ENCODE data around the gene POMT1.
"Not testable (repeated sequence)": the region's sequence is repeated elsewhere in the genome, so short reads cannot be mapped to it uniquely, and the experiment has no call there.

POMT1 gene

GRCh38 chr9:131465401-131465800 is 37.3 kb upstream of the POMT1 start:
- TF ChIP-seq CTCF (IDR thresholded peaks at IDR 0.05; ENCODE audit: control insufficient read depth, insufficient read depth, low read depth, low read length, missing control alignments), result no peak
- DNase-seq (ENCODE audit: low read depth), result no peak
- H3K4me3 ChIP-seq (ENCODE audit: control insufficient read depth, low read depth, low read length), result no peak overlapping the region

- DNase-seq (ENCODE audit: low read depth), result no peak
- TF ChIP-seq CTCF (IDR thresholded peaks at IDR 0.05; ENCODE audit: control insufficient read depth, insufficient read depth, low read depth, low read length, missing control alignments), result no peak
- no peak overlapping the region for H3K4me3 ChIP-seq (ENCODE audit: control insufficient read depth, low read depth, low read length)
Observed at GRCh38 chr9:131467214-131467935, 35.3 kb upstream of the POMT1 start.

- H3K4me3 ChIP-seq (ENCODE audit: control insufficient read depth, low read depth, low read length), result no peak overlapping the region
- DNase-seq (ENCODE audit: low read depth), result no peak
- no peak for TF ChIP-seq CTCF (IDR thresholded peaks at IDR 0.05; ENCODE audit: control insufficient read depth, insufficient read depth, low read depth, low read length, missing control alignments)
Observed at GRCh38 chr9:131468031-131468430, 34.7 kb upstream of the POMT1 start.

GRCh38 chr9:131469356-131469755 is 33.4 kb upstream of the POMT1 start:
- no peak for DNase-seq (ENCODE audit: low read depth)
- no peak overlapping the region for H3K4me3 ChIP-seq (ENCODE audit: control insufficient read depth, low read depth, low read length)
- no peak for TF ChIP-seq CTCF (IDR thresholded peaks at IDR 0.05; ENCODE audit: control insufficient read depth, insufficient read depth, low read depth, low read length, missing control alignments)

- H3K4me3 ChIP-seq (ENCODE audit: control insufficient read depth, low read depth, low read length), result no peak overlapping the region
- DNase-seq (ENCODE audit: low read depth), result no peak
Observed at GRCh38 chr9:131469951-131470350, 32.8 kb upstream of the POMT1 start.

GRCh38 chr9:131470581-131470991 is 32.1 kb upstream of the POMT1 start:
- DNase-seq (ENCODE audit: low read depth), result no peak
- no peak for TF ChIP-seq CTCF (IDR thresholded peaks at IDR 0.05; ENCODE audit: control insufficient read depth, insufficient read depth, low read depth, low read length, missing control alignments)

More at GRCh38 chr9:131469951-131470350, 32.8 kb upstream of the POMT1 start:
- TF ChIP-seq CTCF (IDR thresholded peaks at IDR 0.05; ENCODE audit: control insufficient read depth, insufficient read depth, low read depth, low read length, missing control alignments), result no peak

GRCh38 chr9:131472085-131472484 is 30.6 kb upstream of the POMT1 start:
- not testable (repeated sequence) for DNase-seq (ENCODE audit: low read depth); H3K4me3 ChIP-seq (ENCODE audit: control insufficient read depth, low read depth, low read length)

More at GRCh38 chr9:131470581-131470991, 32.1 kb upstream of the POMT1 start:
- H3K4me3 ChIP-seq (ENCODE audit: control insufficient read depth, low read depth, low read length), result no peak overlapping the region
